ENCODE data around the gene MESD. TPM values are rescaled to one million over a fixed set of nuclear protein-coding genes. Genes with fewer than 3 reads are reported as not detected.
A peak's percentile ranks its signal among the peaks of the same experiment; 100 is the strongest.

Gene MESD
- total and polyA plus RNA-seq, 7 donors: 4.6 to 9.4 (median 7.0) TPM

GRCh38 chr15:80931721-80932512, 57.7 kb downstream of the MESD start:
- TF ChIP-seq, protein P1, sequence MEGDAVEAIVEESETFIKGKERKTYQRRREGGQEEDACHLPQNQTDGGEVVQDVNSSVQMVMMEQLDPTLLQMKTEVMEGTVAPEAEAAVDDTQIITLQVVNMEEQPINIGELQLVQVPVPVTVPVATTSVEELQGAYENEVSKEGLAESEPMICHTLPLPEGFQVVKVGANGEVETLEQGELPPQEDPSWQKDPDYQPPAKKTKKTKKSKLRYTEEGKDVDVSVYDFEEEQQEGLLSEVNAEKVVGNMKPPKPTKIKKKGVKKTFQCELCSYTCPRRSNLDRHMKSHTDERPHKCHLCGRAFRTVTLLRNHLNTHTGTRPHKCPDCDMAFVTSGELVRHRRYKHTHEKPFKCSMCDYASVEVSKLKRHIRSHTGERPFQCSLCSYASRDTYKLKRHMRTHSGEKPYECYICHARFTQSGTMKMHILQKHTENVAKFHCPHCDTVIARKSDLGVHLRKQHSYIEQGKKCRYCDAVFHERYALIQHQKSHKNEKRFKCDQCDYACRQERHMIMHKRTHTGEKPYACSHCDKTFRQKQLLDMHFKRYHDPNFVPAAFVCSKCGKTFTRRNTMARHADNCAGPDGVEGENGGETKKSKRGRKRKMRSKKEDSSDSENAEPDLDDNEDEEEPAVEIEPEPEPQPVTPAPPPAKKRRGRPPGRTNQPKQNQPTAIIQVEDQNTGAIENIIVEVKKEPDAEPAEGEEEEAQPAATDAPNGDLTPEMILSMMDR (IDR thresholded peaks at IDR 0.05): no peak
- ATAC-seq (peak in 3 of 4 donors; percentile 30 to 52 (median 40)), DNase-seq (peak; percentile 64 to 68)
- no peaks in the 10 kb centered on the region for H3K4me1 ChIP-seq
- no peaks in the 10 kb centered on the region for H3K27me3 ChIP-seq (ENCODE audit: insufficient read depth in 3 of 3, low read length in 2 of 3)
- no peak overlapping the region for H3K27ac ChIP-seq
- no peaks in the 10 kb centered on the region for H3K9me3 ChIP-seq
- H3K36me3 ChIP-seq (ENCODE audit: insufficient read depth in 1 of 2, low read depth in 1 of 2): no peaks in the 10 kb centered on the region
- 73 to 87% (median 75%) methylated on average over 20 of the region's 20 CpGs for WGBS, 3 donors
- no peak overlapping the region for H3K4me3 ChIP-seq
- intact Hi-C loops (cut with DNase I): no loop called here

GRCh38 chr15:80931191-80931590, 58.4 kb downstream of the MESD start:
- no peak for ATAC-seq
- Histone ChIP-seq H3K27me3 (ENCODE audit: insufficient read depth in 3 of 3, low read length in 2 of 3) (no peaks in the 10 kb centered on the region), H3K4me1 (no peaks in the 10 kb centered on the region), H3K9me3 (no peaks in the 10 kb centered on the region), H3K4me3 (no peak overlapping the region), H3K27ac (no peak overlapping the region), H3K36me3 (ENCODE audit: insufficient read depth in 1 of 2, low read depth in 1 of 2) (no peaks in the 10 kb centered on the region)
- no peak for DNase-seq
- intact Hi-C loops (cut with DNase I): no loop called here
- 97 to 99% (median 98%) methylated on average over 2 of the region's 2 CpGs for WGBS, 3 donors
- TF ChIP-seq, protein P1 (IDR thresholded peaks at IDR 0.05): no peak

GRCh38 chr15:80929689-80930088, 59.9 kb downstream of the MESD start:
- TF ChIP-seq, protein P1 (IDR thresholded peaks at IDR 0.05): no peak
- WGBS, 3 donors: 92 to 95% (median 94%) methylated on average over 4 of the region's 4 CpGs
- DNase-seq: no peak

DNA sequence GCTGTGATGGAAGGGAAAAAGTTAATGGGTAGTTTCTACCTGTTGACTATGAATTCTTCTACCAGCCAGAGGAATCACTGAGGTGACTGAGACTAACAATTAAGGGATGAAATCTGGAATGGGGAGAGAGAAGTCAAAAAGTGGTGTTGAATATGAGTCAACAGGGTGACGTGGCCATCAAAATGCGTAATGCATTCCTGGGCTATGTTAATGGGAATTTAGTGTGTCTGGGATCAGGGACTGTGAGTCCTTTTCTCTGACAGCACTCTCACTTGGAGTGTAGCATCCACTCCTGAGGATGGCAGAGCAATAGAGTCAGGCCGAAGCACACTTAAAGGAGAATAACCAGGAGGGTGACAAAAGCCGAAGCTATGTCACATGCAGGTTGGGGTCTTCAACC, 60.4 kb downstream of the MESD start:
- Histone ChIP-seq H3K27ac (no peak overlapping the region), H3K36me3 (ENCODE audit: insufficient read depth in 1 of 2, low read depth in 1 of 2) (no peaks in the 10 kb centered on the region), H3K27me3 (ENCODE audit: insufficient read depth in 3 of 3, low read length in 2 of 3) (no peaks in the 10 kb centered on the region), H3K9me3 (no peaks in the 10 kb centered on the region), H3K4me1 (no peaks in the 10 kb centered on the region), H3K4me3 (no peak overlapping the region)
- TF ChIP-seq, protein P1 (IDR thresholded peaks at IDR 0.05): no peak
- ATAC-seq (no peak), DNase-seq (no peak)
- intact Hi-C loops (cut with DNase I): no loop called here
- 96 to 97% (median 97%) methylated on average over 4 of the region's 4 CpGs for WGBS, 3 donors

More at GRCh38 chr15:80929689-80930088, 59.9 kb downstream of the MESD start:
- ATAC-seq: no peak
- Histone ChIP-seq H3K36me3 (ENCODE audit: insufficient read depth in 1 of 2, low read depth in 1 of 2) (no peaks in the 10 kb centered on the region), H3K27me3 (ENCODE audit: insufficient read depth in 3 of 3, low read length in 2 of 3) (no peaks in the 10 kb centered on the region), H3K4me1 (no peaks in the 10 kb centered on the region), H3K27ac (no peak overlapping the region), H3K4me3 (no peak overlapping the region), H3K9me3 (no peaks in the 10 kb centered on the region)
- intact Hi-C loops (cut with DNase I): no loop called here
